Uterus (tissue), 4 donors: Measurements from ENCODE around the gene DIO3. TPM values are rescaled to one million over a fixed set of nuclear protein-coding genes. Genes with fewer than 3 reads are reported as not detected.
"Not testable (repeated sequence)": the region's sequence is repeated elsewhere in the genome, so short reads cannot be mapped to it uniquely, and the experiment has no call there.

Experiments used
- DNase-seq, 2 donors: peaks; one replicate each; pipeline ENCODE4 v3.0.0-alpha.2; 2019 to 2020
- H3K27ac ChIP-seq, 2 donors: fragments of 200-600 bp; sonication (generic); 1 replicate in 1 of 2; 2 replicates in 1 of 2; pipeline ENCODE4 v1.5.1; 2016 to 2018
- H3K27me3 ChIP-seq, 2 donors: fragments of 200-600 bp; sonication (generic); one replicate each; pipeline ENCODE4 v1.5.1; 2018 to 2019; ENCODE audit warnings: control low read depth in 1 of 2
- H3K36me3 ChIP-seq, 2 donors: fragments of 200-600 bp; sonication (generic); one replicate each; pipeline ENCODE4 v1.5.1; 2019; ENCODE audit warnings: control low read depth in 1 of 2
- H3K4me1 ChIP-seq, 2 donors: fragments of 200-600 bp; sonication (generic); one replicate each; pipeline ENCODE4 v1.5.1; 2018 to 2019; ENCODE audit warnings: control low read depth in 1 of 2
- H3K4me3 ChIP-seq, 2 donors: fragments of 200-600 bp; sonication (generic); 1 replicate in 1 of 2; 2 replicates in 1 of 2; pipeline ENCODE4 v1.5.1; 2018 to 2019; ENCODE audit warnings: mild to moderate bottlenecking in 1 of 2
- H3K9me3 ChIP-seq, 2 donors: fragments of 200-600 bp; sonication (generic); one replicate each; pipeline ENCODE4 v1.5.1; 2019; ENCODE audit warnings: control low read depth in 1 of 2
- POLR2A ChIP-seq, 2 donors: fragments of 450-650 bp; IDR thresholded peaks; one replicate each; pipeline ENCODE4 v1.6.1; 2016; ENCODE audit warnings: antibody characterized with exemption in 2 of 2, mild to moderate bottlenecking in 1 of 2, moderate library complexity in 1 of 2
- intact Hi-C: fragments of 100-400 bp; cut with DNase I; formaldehyde crosslinking; loops from one replicate; pipeline ENCODE4 v1.15.1; 2023; ENCODE audit warnings: low total_unique reads
- total RNA-seq, 4 donors: library from RNA; depleted of rRNA in 3 of 4; stranded (reverse); fragments of >200 nt in 3 of 4; gene quantifications; one replicate each; pipeline versions ENCODE4 v1.1.0 to v1.2.4, GENCODE V29; 2014 to 2023
- TF ChIP-seq, protein P1 (sequence below), 4 experiments: fragments of 200-600 bp in 2 of 4; fragments of 450-650 bp in 2 of 4; sonication (generic) in 2 of 4; IDR thresholded peaks; one replicate each; pipeline ENCODE4 v1.5.1; 2016 to 2019; ENCODE audit warnings: antibody characterized with exemption in 4 of 4, mild to moderate bottlenecking in 2 of 4, moderate library complexity in 1 of 4
- donor health status: DM: yes; HTN: yes; CAD: no.

The DIO3 gene
- total RNA-seq, 4 donors from 2014 or later = 0.26 to 9.0 (median 5.5) TPM

DNA sequence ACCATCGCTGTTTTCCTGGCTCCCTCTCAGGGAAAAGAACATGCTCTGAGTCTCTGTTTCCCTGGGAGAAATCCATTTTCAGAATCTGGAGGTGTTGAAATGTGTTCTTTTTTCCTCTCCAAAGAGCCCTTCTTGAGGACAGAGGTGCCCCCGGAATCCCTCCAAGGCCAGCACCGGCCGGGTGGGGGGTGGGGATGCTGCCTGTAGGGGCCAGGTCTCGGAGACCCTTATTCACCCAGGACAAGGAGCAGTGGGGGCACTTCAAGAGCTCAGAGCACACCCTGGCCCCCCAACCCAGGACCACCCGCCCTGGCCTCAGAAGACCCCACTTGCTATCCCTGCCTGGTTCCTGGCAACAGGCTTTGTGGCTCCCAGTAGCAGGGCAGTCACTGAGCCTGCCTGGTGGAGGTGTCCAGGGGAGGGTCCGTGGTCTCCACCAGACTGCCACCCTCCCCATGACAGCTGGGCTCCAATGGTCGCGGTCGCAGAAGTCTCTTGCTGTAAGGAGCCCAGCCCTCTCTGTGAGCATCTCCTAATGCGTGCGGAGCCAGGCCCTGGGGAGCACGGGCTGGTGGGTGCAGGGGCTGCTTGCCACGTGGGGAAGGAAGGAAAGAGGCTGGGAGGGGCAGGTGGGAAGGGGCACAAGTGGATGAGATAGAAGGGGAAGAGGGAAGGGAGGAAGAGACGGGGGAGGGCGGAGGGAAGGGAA lies 13.2 kb upstream of the DIO3 start:
- Histone ChIP-seq H3K4me3 (no peak overlapping the region), H3K27me3 (no peaks in the 10 kb centered on the region), H3K27ac (no peak overlapping the region), H3K9me3 (no peaks in the 10 kb centered on the region), H3K4me1 (no peaks in the 10 kb centered on the region), H3K36me3 (no peaks in the 10 kb centered on the region)
- intact Hi-C loops = no loop called here
- no peak for DNase-seq
- no peak for TF ChIP-seq POLR2A (IDR thresholded peaks at IDR 0.05)

DNA sequence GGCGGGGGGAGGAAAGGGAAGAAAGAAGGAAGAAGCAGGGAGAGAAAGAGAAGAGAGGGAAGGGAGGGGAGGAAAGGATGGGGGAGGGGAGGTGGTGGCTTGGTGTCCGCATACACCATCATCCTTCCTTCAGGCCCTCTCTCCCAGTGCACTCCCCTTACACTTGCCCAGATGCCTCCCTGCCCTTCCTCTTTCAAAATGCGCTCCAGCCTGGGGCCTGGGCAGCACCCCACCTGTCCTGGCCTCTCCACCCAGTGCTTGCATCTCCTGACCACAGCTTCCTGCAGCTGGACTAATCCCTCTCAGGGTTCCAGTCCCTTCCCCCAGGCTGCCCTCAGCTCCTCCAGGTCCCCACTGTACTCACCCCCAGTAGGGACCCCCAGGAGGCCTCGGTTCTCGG lies 12.6 kb upstream of the DIO3 start:
- no peak for DNase-seq
- H3K9me3 ChIP-seq = no peaks in the 10 kb centered on the region
- intact Hi-C loops = no loop called here

DNA sequence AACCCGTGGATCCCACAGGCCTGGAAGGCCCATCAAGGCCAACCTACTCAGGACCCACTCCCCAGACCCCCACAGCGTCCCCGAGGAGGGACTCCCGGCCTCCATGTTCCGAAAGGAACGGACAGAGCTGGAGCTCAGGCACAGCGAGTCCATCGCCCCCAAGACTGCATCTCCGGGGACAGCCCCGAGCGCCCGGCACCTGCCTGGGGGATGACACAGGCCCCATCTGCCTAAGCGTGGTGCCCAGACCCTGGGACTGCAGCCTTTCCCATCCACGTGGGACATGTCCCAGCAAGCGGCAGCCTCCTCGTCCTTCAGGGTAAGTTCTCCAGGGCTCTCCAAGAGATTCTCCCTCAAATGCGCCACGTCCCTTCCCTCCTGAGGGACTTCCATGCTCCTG lies 12.1 kb upstream of the DIO3 start:
- intact Hi-C loops = no loop called here
- no peaks in the 10 kb centered on the region for H3K36me3 ChIP-seq
- no peaks in the 10 kb centered on the region for H3K27me3 ChIP-seq
- H3K27ac ChIP-seq = no peak overlapping the region
- no peaks in the 10 kb centered on the region for H3K9me3 ChIP-seq
- DNase-seq = no peak
- no peak overlapping the region for H3K4me3 ChIP-seq
- no peak for TF ChIP-seq POLR2A (IDR thresholded peaks at IDR 0.05)
- TF ChIP-seq, protein P1, sequence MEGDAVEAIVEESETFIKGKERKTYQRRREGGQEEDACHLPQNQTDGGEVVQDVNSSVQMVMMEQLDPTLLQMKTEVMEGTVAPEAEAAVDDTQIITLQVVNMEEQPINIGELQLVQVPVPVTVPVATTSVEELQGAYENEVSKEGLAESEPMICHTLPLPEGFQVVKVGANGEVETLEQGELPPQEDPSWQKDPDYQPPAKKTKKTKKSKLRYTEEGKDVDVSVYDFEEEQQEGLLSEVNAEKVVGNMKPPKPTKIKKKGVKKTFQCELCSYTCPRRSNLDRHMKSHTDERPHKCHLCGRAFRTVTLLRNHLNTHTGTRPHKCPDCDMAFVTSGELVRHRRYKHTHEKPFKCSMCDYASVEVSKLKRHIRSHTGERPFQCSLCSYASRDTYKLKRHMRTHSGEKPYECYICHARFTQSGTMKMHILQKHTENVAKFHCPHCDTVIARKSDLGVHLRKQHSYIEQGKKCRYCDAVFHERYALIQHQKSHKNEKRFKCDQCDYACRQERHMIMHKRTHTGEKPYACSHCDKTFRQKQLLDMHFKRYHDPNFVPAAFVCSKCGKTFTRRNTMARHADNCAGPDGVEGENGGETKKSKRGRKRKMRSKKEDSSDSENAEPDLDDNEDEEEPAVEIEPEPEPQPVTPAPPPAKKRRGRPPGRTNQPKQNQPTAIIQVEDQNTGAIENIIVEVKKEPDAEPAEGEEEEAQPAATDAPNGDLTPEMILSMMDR (IDR thresholded peaks at IDR 0.05) = no peak
- H3K4me1 ChIP-seq = no peaks in the 10 kb centered on the region

More for the DNA sequence above, 12.6 kb upstream of the DIO3 start:
- Histone ChIP-seq H3K27ac (no peak overlapping the region), H3K27me3 (no peaks in the 10 kb centered on the region), H3K4me1 (no peaks in the 10 kb centered on the region), H3K4me3 (no peak overlapping the region), H3K36me3 (no peaks in the 10 kb centered on the region)
- no peak for TF ChIP-seq POLR2A (IDR thresholded peaks at IDR 0.05)
- TF ChIP-seq, protein P1 (IDR thresholded peaks at IDR 0.05) = no peak

DNA sequence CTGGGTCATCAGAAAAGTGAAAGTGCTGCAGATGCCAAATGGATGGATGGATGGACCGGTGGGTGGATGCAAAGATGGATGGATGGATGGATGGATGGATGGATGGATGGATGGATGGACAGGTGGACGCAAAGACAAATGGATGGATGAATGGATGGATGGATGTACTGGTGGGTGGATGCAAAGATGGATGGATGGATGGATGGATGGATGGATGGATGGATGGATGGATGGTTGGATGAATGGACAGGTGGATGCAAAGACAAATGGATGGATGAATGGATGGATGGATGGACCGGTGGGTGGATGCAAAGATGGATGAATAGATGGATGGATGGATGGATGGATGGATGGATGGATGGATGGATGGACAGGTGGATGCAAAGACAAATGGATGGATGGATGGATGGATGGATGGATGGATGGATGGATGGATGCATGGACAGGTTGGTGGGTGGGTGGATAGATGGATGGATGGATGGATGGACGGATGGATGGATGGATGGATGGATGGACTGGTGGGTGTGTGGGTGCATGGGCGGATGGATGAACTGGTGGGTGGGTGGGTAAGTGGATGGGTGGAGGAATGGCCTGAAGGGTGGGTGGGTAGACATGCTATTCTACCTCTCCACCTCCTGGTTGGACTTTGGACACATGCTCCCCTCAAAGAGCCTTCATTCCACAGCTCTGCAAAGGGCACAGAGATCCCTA lies 10.9 kb upstream of the DIO3 start:
- H3K27ac ChIP-seq, H3K9me3 ChIP-seq, H3K27me3 ChIP-seq, H3K4me3 ChIP-seq, H3K36me3 ChIP-seq, intact Hi-C loops, DNase-seq, H3K4me1 ChIP-seq: not testable (repeated sequence)

DNA sequence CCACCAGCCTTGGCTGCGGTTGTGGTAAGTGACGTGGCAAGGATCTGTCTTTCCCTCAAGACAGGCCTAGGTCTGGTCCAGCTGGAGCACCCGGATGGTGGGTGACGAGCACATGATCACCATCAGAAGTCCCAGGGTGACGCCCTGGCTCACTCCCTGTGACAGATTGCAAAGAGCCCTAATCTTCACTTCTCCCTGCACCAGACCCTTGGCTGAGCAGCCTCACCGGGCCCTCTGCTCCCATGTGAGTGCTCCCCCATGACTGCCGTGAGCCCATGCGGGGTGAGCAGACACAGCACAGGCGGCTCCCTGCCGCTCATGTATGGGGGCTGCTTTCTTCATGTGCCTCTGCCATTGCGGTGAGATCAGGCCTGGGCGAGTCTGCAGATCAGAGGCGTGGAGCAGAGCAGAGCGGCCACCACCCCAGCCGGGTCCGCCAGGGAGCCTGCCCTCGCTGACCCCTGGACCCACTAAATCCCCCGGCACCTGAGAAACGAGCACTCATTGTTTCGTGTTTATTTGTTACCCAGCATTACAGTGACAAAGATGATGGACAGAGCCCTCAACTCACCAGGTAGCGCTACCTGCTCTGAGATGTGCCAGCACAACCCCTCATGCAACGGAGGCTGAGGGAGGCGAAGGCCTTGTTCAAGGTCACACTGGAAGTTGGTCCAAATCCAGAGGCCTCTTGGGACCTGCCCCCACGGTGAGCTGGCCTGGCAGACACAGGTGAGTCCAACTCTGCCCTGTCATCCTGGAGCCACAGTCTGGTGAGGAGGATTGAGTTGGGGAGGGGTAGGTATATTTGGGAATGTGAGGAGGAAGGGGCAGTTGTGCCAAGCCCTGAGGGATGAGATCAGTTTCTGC lies 9.3 kb upstream of the DIO3 start:
- no peak for DNase-seq
- H3K4me1 ChIP-seq = no peaks in the 10 kb centered on the region
- H3K4me3 ChIP-seq = no peak overlapping the region
- H3K36me3 ChIP-seq = no peaks in the 10 kb centered on the region
- no peak overlapping the region for H3K27ac ChIP-seq
- H3K9me3 ChIP-seq = no peaks in the 10 kb centered on the region
- TF ChIP-seq, protein P1 (IDR thresholded peaks at IDR 0.05) = no peak
- TF ChIP-seq POLR2A (IDR thresholded peaks at IDR 0.05) = no peak
- intact Hi-C loops = no loop called here
- no peaks in the 10 kb centered on the region for H3K27me3 ChIP-seq
